K562 (cell line): Measurements from ENCODE around the gene GLUD1. TPM values are rescaled to one million over a fixed set of nuclear protein-coding genes. Genes with fewer than 3 reads are reported as not detected.

Experiments used
- ATAC-seq: fragments of 200-7000 bp; cut with Tn5 transposase; 3 replicates; pipeline ENCODE4 v1.9.1; 2020; ENCODE audit warnings: moderate library complexity
- BruUV-seq: library from RNA; stranded (reverse); fragments of 400-500 nt; replicated peaks from 2 replicates; lab custom pipeline; 2021; lab: Mats Ljungman, UMichigan
- CTCF ChIA-PET: fragments of 300-600 bp; formaldehyde crosslinking; extraction: SDS; loops from one replicate; lab custom pipeline; 2021; ENCODE audit warnings: low intra/inter-chr PET ratio; lab: Yijun Ruan, JAX
- POLR2A ChIA-PET: fragments of 300-600, 350-650 bp; sonication (Branson Sonifier 250); formaldehyde crosslinking; extraction: SDS; loops from one replicate; lab custom pipeline; 2021; ENCODE audit warnings: antibody characterized with exemption, inconsistent platforms; lab: Yijun Ruan, JAX
- DNase-seq, 4 experiments: peaks; one replicate each; pipeline versions ENCODE4 v3.0.0 to v3.0.0-alpha.2; 2011 to 2018; ENCODE audit warnings: low spot score in 3 of 4, mixed read lengths in 3 of 4; ENCODE audit errors: extremely low read depth in 1 of 4
- FAIRE-seq: peaks from 2 replicates; lab custom pipeline; 2011; peaks lifted over from hg19 to GRCh38; lab: Jason Lieb, UNC
- H2AFZ ChIP-seq: 2 replicates; pipeline ENCODE4 v1.6.0; 2011; ENCODE audit warnings: low read depth, low read length, control low read depth, inconsistent platforms
- H3K27ac ChIP-seq: fragments of 200-600 bp; 3 replicates; pipeline ENCODE4 v1.8.0; 2011; ENCODE audit warnings: low read depth, mild to moderate bottlenecking, control low read depth, inconsistent platforms, low read length, moderate library complexity, mixed read lengths; ENCODE audit errors: extremely low read depth
- H3K27me3 ChIP-seq, 2 experiments: fragments of 300-600 bp in 1 of 2; 2 replicates in 1 of 2; 3 replicates in 1 of 2; pipeline versions ENCODE4 v1.6.0 to v1.8.0; 2011; ENCODE audit warnings: inconsistent platforms in 2 of 2, low read length in 2 of 2, mild to moderate bottlenecking in 1 of 2, mixed read lengths in 1 of 2, moderate library complexity in 1 of 2; ENCODE audit not compliant: control insufficient read depth in 2 of 2, insufficient read depth in 2 of 2
- H3K36me3 ChIP-seq: fragments of 300-600 bp; 3 replicates; pipeline ENCODE4 v1.8.0; 2011; ENCODE audit warnings: mild to moderate bottlenecking, low read length, inconsistent platforms; ENCODE audit not compliant: control insufficient read depth, insufficient read depth
- H3K4me1 ChIP-seq, 2 experiments: fragments of 200-600 bp in 1 of 2; replicated peaks in 1 of 2; 2 replicates in 1 of 2; 3 replicates in 1 of 2; pipeline versions ENCODE4 v1.5.1 to v1.8.0; 2011; ENCODE audit warnings: inconsistent platforms in 2 of 2, low read length in 2 of 2, mild to moderate bottlenecking in 1 of 2, mixed read lengths in 1 of 2, moderate library complexity in 1 of 2; ENCODE audit not compliant: control insufficient read depth in 2 of 2, insufficient read depth in 2 of 2
- H3K4me2 ChIP-seq: 2 replicates; pipeline ENCODE4 v1.6.1; 2011; ENCODE audit warnings: low read length, control low read depth, inconsistent platforms, mixed read lengths; ENCODE audit not compliant: insufficient read depth
- H3K4me3 ChIP-seq: fragments of 200-600 bp; sonication (generic), shearing (Covaris generic); 2 replicates; pipeline ENCODE4 v1.5.1; 2016; ENCODE audit warnings: control low read depth, inconsistent platforms
- H3K79me2 ChIP-seq: fragments of 200-600 bp; 3 replicates; pipeline ENCODE4 v1.8.0; 2011; ENCODE audit warnings: low read length, inconsistent platforms; ENCODE audit not compliant: control insufficient read depth, insufficient read depth
- H3K9ac ChIP-seq, 2 experiments: 2 replicates each; pipeline versions ENCODE4 v1.6.0 to v1.6.1; 2011; ENCODE audit warnings: low read depth in 2 of 2, low read length in 2 of 2, control low read depth in 1 of 2, inconsistent platforms in 1 of 2, mild to moderate bottlenecking in 1 of 2, mixed read lengths in 1 of 2; ENCODE audit not compliant: insufficient read depth in 1 of 2
- H3K9me1 ChIP-seq: one replicate; pipeline ENCODE4 v1.6.0; 2011; ENCODE audit warnings: inconsistent platforms, mild to moderate bottlenecking, low read length, moderate library complexity; ENCODE audit not compliant: control insufficient read depth, insufficient read depth
- H3K9me3 ChIP-seq: replicated peaks from 2 replicates; pipeline ENCODE4 v1.5.1; 2011; ENCODE audit warnings: low read depth, low read length, inconsistent platforms; ENCODE audit not compliant: control insufficient read depth, insufficient read depth
- H4K20me1 ChIP-seq: replicated peaks from 2 replicates; pipeline ENCODE4 v1.6.1; 2011; ENCODE audit warnings: low read length, inconsistent platforms, mixed read lengths; ENCODE audit not compliant: control insufficient read depth, insufficient read depth
- ARID3A ChIP-seq: IDR thresholded peaks from 2 replicates; pipeline ENCODE4 v1.6.1; 2012; ENCODE audit warnings: low read depth, low read length, improper control_type of control experiment, borderline replicate concordance
- ATF2 ChIP-seq: sonication (generic); formaldehyde crosslinking; IDR thresholded peaks from 2 replicates; pipeline ENCODE4 v1.8.1; 2022; ENCODE audit warnings: missing genetic modification reagents
- BRF1 ChIP-seq: IDR thresholded peaks from 3 replicates; pipeline ENCODE4 v1.6.1; 2011; ENCODE audit warnings: borderline replicate concordance, mild to moderate bottlenecking; ENCODE audit not compliant: insufficient read length; ENCODE audit errors: extremely low read depth
- GABPB1 ChIP-seq: sonication (generic); formaldehyde crosslinking; IDR thresholded peaks from 2 replicates; pipeline ENCODE4 v1.8.0; 2022; ENCODE audit warnings: mild to moderate bottlenecking, missing genetic modification reagents
- MEF2D ChIP-seq: conservative IDR thresholded peaks from 2 replicates; pipeline ENCODE4 v1.6.1; 2016; ENCODE audit warnings: low read depth, missing genetic modification characterization, missing compliant biosample characterization
- NBN ChIP-seq: fragments of 450-650 bp; IDR thresholded peaks from 2 replicates; pipeline ENCODE4 v1.6.1; 2016; ENCODE audit warnings: low read depth, mild to moderate bottlenecking
- PATZ1 ChIP-seq: fragments of 250-450 bp; sonication (Bioruptor Pico); IDR thresholded peaks from 2 replicates; pipeline ENCODE4 v1.5.0; 2020; ENCODE audit warnings: mild to moderate bottlenecking, borderline replicate concordance
- RFX7 ChIP-seq: fragments of 250-450 bp; sonication (Bioruptor Pico); IDR thresholded peaks from 2 replicates; pipeline ENCODE4 v1.5.1; 2021; ENCODE audit warnings: mild to moderate bottlenecking
- SPI1 ChIP-seq: IDR thresholded peaks from 2 replicates; pipeline ENCODE4 v1.6.1; 2011; ENCODE audit warnings: low read depth, low read length, control low read depth, borderline replicate concordance
- TCF7 ChIP-seq: sonication (generic); IDR thresholded peaks from 2 replicates; pipeline ENCODE4 v1.6.1; 2016; ENCODE audit warnings: antibody characterized with exemption, borderline replicate concordance
- ZBTB9 ChIP-seq: fragments of 450-650 bp; formaldehyde crosslinking; IDR thresholded peaks from 2 replicates; pipeline ENCODE4 v1.4.0; 2020; ENCODE audit warnings: mild to moderate bottlenecking, moderate library complexity
- ZNF707 ChIP-seq: fragments of 250-450 bp; sonication (Bioruptor Pico); conservative IDR thresholded peaks from 2 replicates; pipeline ENCODE4 v1.8.0; 2022; ENCODE audit warnings: inconsistent platforms, mild to moderate bottlenecking, moderate library complexity
- WGBS: fragments of 100-300 bp; shearing (Covaris generic); methylation state at CpG from one replicate; pipeline ENCODE4 v1.1.6; 2016; ENCODE audit warnings: low coverage, mixed read lengths; ENCODE audit not compliant: insufficient coverage; ENCODE audit errors: missing lambda C conversion rate; 5-methylcytosine and 5-hydroxymethylcytosine counted together
- in situ Hi-C: fragments of 300-500 bp; cut with MboI; formaldehyde crosslinking; loops from 4 replicates; pipeline ENCODE4 v1.15.0; 2018; ENCODE audit warnings: inconsistent platforms, mixed read lengths
- intact Hi-C: fragments of 100-400 bp; cut with micrococcal nuclease; formaldehyde crosslinking; loops from 2 replicates; pipeline ENCODE4 v1.14.2; 2022
- polyA plus RNA-seq, 8 experiments: library from polyadenylated mRNA; depleted of rRNA in 4 of 8; stranded (reverse) in 5 of 8; unstranded in 3 of 8; fragments of >200 nt; fragmentation: Nextera tagmentation in 2 of 8; fragmentation: Illumina TruSeq in 1 of 8; extraction: Ambion mirVana in 2 of 8; extraction: Trizol in 1 of 8; gene quantifications; 2 replicates each; pipeline versions ENCODE4 v1.2.1 to v1.2.3, GENCODE V29; 2011 to 2014; ENCODE audit warnings: inconsistent platforms in 1 of 8, missing spikeins in 1 of 8
- total RNA-seq, 7 experiments: library from RNA; depleted of rRNA in 6 of 7; stranded (reverse); fragments of >200 nt in 6 of 7; fragmentation: Illumina TruSeq in 2 of 7; extraction: Trizol in 2 of 7; gene quantifications; 2 replicates each; pipeline versions ENCODE4 v1.2.1 to v1.2.3, GENCODE V29; 2011 to 2021; ENCODE audit warnings: low replicate concordance in 1 of 7

GLUD1 gene
- total and polyA plus RNA-seq, 9 of the 15 experiments (the other 6 are each of a cell fraction or from before 2014, with no cell fraction given), result 21.9 to 92.0 (median 76.3) TPM

- 87% methylated on average over 7 of the region's 7 CpGs for WGBS
- Histone ChIP-seq H2AFZ (no peak overlapping the region), H3K9me3 (no peaks in the 10 kb centered on the region), H3K4me3 (no peak overlapping the region), H3K4me1 (no peaks in the 10 kb centered on the region), H3K9ac (no peak overlapping the region), H3K79me2 (no peaks in the 10 kb centered on the region), H3K4me2 (no peak overlapping the region), H3K9me1 (no peaks in the 10 kb centered on the region), H4K20me1 (no peaks in the 10 kb centered on the region), H3K27me3 (no peaks in the 10 kb centered on the region), H3K27ac (no peak overlapping the region), H3K36me3 (peaks cover 80% of the 10 kb centered on the region; the same call in 2 of the 3 replicates)
- POLR2A ChIA-PET, result interaction anchor here (0.6 to 1.1 kb wide), 2 partner anchors 23 to 370 kb away, joined by 3 to 4 read pairs; no protein-coding TSS in a partner anchor
- FAIRE-seq (no peak), DNase-seq (no peak), ATAC-seq (no peak)
- in situ Hi-C loops (no loop called here), intact Hi-C loops (no loop called here)
- no TSS peak for BruUV-seq
- CTCF ChIA-PET, result no interaction called here
- TF ChIP-seq PATZ1 (CRISPR knock-in tag) (no peak), ATF2 (CRISPR knock-in tag) (no peak), ARID3A (no peak), ZBTB9 (CRISPR knock-in tag) (no peak), ZNF707 (CRISPR knock-in tag) (no peak), RFX7 (CRISPR knock-in tag) (no peak), SPI1 (no peak), NBN (no peak), BRF1 (no peak), TCF7 (no peak), MEF2D (tag) (no peak), GABPB1 (CRISPR knock-in tag) (no peak)
Measured at GRCh38 chr10:87054373-87055295, 40.0 kb downstream of the GLUD1 start.
